HS-27A (cell line): Measurements from ENCODE around the gene TCP11X1.
"Not testable (repeated sequence)": the region's sequence is repeated elsewhere in the genome, so short reads cannot be mapped to it uniquely, and the experiment has no call there.

Source experiments
- DNase-seq: peaks from one replicate; pipeline ENCODE4 v3.0.0-alpha.2; 2012; ENCODE audit warnings: low read depth, missing footprints

TCP11X1 gene

DNA sequence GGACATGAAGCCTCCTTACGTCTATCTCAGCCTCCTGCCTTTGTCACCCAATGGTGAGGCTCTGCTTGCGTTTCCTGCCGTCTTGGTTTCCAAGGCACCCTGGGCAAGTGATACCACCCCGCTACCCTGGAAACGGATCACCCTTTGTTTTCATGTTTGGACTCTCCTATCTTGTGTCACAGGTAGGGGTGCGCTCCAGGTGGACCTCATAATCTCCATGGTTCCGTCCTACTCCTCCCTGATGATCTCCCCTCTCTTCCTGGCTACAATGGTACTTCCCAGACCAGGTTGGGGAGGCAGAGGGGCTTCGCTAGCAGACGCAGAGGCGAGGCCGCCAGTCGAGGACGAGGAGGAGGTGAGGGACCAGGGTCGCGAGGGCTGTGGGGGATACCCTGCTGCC lies at the start of gene TCP11X1:
TSS of gene TCP11X1 (plus strand) at position 316 of the 400 bp plus-strand sequence.
- DNase-seq, result not testable (repeated sequence)

DNA sequence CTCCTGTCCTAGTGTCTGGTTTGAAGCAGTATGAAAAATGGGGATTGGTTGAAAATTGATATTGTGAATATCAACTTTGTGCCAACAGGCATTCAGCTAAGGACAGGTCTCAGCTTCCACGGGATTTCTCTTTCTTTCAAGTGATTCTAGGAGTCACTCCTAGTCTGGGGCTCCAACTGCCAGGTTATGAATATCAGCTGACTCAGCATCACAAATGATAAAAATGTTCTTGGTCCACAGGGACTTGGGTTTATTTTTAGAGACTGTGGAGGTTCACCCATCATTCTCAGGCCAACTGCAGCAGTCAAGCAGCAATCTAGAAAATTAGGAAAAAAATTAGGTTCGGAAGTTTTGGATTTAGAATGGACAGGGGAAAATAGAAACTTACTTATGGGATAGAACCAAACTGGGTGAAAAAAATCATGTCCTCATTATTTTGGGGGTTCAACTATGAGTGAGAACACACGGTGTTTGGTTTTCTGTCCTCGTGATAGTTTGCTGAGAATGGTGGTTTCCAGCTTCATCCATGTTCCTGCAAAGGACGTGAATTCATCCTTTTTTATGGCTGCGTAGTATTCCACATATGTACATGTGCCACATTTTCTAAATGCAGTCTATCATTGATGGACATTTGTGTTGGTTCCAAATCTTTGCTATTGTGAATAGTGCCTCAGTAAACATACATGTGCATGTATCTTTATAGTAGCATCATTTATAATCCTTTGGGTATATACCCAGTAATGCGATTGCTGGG lies 29.0 kb upstream of the TCP11X1 start:
- no peak for DNase-seq

DNA sequence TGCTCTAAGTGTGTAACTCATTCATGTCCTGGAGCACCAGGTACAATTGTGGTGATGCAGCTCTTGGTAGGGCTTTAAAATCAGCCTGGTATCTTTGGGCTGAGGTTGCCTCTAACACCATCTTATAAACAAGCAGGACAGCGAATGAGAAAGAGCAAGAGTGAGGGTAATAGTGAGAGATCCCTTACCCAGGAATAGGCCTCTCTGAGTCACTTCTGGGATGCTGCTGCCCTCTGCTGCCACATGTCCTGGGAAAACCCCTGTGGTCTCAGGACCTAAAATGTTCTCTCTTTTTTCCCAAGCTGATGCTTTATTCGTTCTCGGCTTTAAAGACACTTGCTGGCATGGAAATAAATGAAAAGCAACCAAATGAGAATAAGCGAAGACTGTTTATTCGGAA lies 7.2 kb upstream of the TCP11X1 start:
- DNase-seq, result not testable (repeated sequence)

DNA sequence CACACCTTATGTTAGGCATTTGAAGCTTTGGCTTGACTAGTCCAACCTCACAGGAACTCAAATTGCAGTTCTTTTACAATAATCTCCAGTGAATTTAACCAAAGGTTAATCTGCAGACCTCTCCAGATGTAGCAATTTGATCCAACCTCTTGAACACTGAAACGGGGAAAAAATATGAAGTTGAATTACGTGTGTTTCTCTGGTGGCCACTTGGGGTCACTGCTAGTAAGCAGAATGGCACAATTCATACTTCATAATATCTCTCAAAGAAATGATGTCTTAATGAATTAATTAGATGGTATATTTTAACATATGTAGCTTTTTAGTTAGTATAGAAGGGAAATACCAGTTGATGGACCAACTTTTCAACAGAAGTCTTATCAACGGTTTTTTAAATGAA lies 1.4 kb downstream of the TCP11X1 start:
- not testable (repeated sequence) for DNase-seq

DNA sequence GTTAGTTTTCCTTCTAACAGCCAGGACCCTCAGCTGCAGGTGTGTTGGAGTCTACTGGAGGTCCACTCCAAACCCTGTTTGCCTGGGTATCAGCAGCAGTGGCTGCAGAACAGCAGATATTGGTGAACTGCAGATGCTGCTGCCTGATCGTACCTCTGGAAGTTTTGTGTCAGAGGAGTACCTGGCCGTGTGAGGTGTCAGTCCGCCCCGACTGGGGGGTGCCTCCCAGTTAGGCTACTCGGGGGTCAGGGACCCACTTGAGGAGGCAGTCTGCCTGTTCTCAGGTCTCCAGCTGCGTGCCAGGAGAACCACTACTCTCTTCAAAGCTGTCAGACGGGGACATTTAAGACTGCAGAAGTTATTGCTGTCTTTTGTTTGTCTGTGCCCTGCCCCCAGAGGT lies 20.6 kb downstream of the TCP11X1 start:
- DNase-seq, result not testable (repeated sequence)

DNA sequence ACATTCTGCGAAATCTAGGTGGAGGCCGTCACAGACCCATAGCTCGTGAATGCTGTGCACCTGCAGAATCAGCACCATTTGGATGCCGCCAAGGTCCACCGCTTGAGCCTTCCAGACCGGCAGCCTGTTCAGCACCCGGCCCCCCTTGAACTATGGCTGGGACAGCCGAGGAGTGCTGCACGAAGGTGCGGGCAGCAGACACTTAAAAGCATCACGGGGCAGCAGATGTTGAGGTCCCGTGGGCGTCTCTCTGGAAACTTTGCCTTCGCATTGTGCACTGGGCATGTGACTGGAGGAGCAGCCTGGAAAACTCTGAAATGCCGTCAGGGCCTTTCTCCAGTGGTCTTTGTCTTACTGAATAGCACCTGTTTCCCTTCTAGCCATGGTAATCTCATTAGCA lies 25.2 kb downstream of the TCP11X1 start:
- DNase-seq, result not testable (repeated sequence)

DNA sequence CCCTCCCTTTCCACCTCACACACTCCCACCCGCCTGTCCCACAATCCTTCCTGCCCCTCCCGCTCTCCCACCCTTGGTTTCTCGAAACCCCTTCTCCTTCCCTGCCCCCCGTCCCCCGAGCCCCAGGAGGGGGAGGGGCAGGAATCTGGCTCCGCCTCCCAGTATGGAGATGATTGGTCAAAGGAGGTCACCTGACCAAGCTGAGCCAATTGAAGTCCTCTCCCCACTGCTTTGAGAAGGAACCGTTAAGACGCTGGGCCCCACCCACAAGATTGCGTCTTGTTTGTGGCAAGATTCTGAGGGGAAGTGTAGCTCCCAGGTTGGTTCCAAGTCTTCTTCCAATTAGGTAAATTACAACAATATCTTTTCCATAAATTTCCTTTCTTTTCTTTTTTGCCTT lies 31.8 kb downstream of the TCP11X1 start, which contains the start of gene NXF2:
TSS of gene NXF2 (plus strand) at position 275 of the 400 bp plus-strand sequence. CDS start 59,912 bp downstream, outside the sequence.
- not testable (repeated sequence) for DNase-seq

DNA sequence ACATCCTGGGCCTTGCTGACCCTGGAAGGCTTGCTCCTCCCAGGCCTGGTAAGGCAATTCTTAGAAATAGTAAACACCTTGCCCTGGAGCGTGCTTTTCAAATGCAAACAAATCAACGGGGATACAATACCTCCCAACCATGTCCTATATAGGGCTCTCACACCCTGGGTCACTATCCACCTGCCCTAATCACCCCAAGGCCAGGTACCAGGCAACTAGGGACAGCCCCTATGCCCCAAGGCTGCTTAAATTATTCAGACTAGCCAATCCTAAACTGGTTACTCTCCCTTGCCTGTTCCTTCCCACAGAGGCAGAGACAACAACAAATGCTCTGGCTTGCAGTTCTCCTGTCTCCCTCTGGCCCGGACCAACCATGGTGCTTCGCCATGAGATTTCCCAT lies 57.1 kb downstream of the TCP11X1 start:
- DNase-seq, result not testable (repeated sequence)
